Measurements from ENCODE around the gene TTC39A.

The TTC39A gene

DNA sequence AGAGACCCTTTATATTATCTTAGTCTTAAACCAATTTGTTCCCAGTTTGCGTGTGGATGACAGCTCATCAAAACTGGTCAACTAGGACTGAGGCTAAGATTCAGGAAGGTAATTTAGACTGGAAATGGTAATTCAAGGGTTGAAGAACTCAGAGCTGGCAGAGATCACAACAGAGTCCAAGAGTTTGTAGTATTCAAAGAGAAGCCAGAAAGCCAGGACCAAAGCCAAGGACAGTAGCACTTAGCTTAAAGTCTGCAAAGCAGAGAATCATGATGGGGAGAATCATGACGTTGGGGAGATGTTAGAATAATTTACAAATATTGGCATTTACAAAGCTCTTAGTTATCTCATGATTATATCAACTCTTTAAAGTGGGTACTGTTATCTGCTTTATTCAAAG lies 61.7 kb downstream of the TTC39A start:
- Histone ChIP-seq H3K27ac (ENCODE audit: insufficient read depth in 1 of 2, low read depth in 1 of 2, low read length in 2 of 2, poor library complexity in 1 of 2, severe bottlenecking in 2 of 2) (peak overlapping the region in 1 of 2 experiments; percentile 64), H3K4me1 (ENCODE audit: control extremely low read depth in 1 of 4, control insufficient read depth in 4 of 4, insufficient read depth in 4 of 4, low read length in 3 of 4) (peaks cover 10 to 51% (median 34%) of the 10 kb centered on the region in 4 experiments), H3K36me3 (ENCODE audit: control insufficient read depth in 4 of 4, insufficient read depth in 4 of 4, low read length in 3 of 4) (peaks cover 4 to 15% (median 9%) of the 10 kb centered on the region in 4 experiments), H3K27me3 (replicated peaks in 2 of 5; ENCODE audit: control insufficient read depth in 4 of 5, insufficient read depth in 5 of 5, low read length in 4 of 5) (no peaks in the 10 kb centered on the region), H3K9me3 (ENCODE audit: control extremely low read depth in 1 of 5, control insufficient read depth in 4 of 5, insufficient read depth in 2 of 5, low read depth in 1 of 5, low read length in 4 of 5) (no peaks in the 10 kb centered on the region), H3K4me3 (ENCODE audit: control insufficient read depth in 1 of 7, extremely low read depth in 1 of 7, insufficient read depth in 4 of 7, low read depth in 2 of 7, low read length in 6 of 7) (peak overlapping the region in 1 of 7 experiments; percentile 23)
- DNase-seq: no peak
- CTCF ChIA-PET: interaction anchor here (1.0 to 3.3 kb wide), 3 partner anchors 13 to 24 kb away, joined by 3 to 12 read pairs (median 3); no protein-coding TSS in a partner anchor
- POLR2A ChIA-PET: no interaction called here
- WGBS (ENCODE audit: insufficient coverage): no CpG with 5 or more reads among the region's 2 CpGs

DNA sequence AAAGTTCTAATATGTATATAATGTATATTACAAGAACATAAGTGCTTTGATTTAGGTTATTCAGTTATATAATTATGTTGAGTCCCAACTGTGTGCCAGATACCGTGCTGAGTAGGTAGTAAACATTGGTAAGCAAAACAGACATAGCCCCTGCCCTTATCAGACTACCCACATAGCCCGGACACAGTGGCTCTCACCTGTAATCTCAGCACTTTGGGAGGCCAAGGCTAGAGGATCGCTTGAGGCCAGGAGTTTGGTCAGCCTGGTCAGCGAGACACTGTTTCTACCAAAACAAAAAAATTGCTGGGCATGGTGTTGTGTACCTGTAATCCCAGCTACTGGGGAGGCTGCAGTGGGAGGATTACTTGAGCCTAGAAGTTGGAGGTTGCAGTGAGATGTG lies 63.6 kb downstream of the TTC39A start:
- Histone ChIP-seq H3K36me3 (ENCODE audit: control insufficient read depth in 4 of 4, insufficient read depth in 4 of 4, low read length in 3 of 4) (peaks cover 4 to 12% (median 8%) of the 10 kb centered on the region in 4 experiments), H3K9me3 (ENCODE audit: control extremely low read depth in 1 of 5, control insufficient read depth in 4 of 5, insufficient read depth in 2 of 5, low read depth in 1 of 5, low read length in 4 of 5) (no peaks in the 10 kb centered on the region), H3K4me1 (ENCODE audit: control extremely low read depth in 1 of 4, control insufficient read depth in 4 of 4, insufficient read depth in 4 of 4, low read length in 3 of 4) (peaks cover 10 to 54% (median 35%) of the 10 kb centered on the region in 4 experiments), H3K27me3 (replicated peaks in 2 of 5; ENCODE audit: control insufficient read depth in 4 of 5, insufficient read depth in 5 of 5, low read length in 4 of 5) (no peaks in the 10 kb centered on the region), H3K4me3 (ENCODE audit: control insufficient read depth in 1 of 7, extremely low read depth in 1 of 7, insufficient read depth in 4 of 7, low read depth in 2 of 7, low read length in 6 of 7) (no peak overlapping the region), H3K27ac (ENCODE audit: insufficient read depth in 1 of 2, low read depth in 1 of 2, low read length in 2 of 2, poor library complexity in 1 of 2, severe bottlenecking in 2 of 2) (no peak overlapping the region)
- WGBS (ENCODE audit: insufficient coverage): 95% methylated on average over 4 of the region's 4 CpGs
- ChIA-PET POLR2A (no interaction called here), CTCF (interaction anchor here (1.5 to 3.3 kb wide), 2 partner anchors 11 to 30 kb away, joined by 4 to 12 read pairs; no protein-coding TSS in a partner anchor)
- DNase-seq: no peak

- Histone ChIP-seq H3K4me1 (ENCODE audit: control extremely low read depth in 1 of 4, control insufficient read depth in 4 of 4, insufficient read depth in 4 of 4, low read length in 3 of 4) (peaks cover 10 to 54% (median 37%) of the 10 kb centered on the region in 4 experiments), H3K27ac (ENCODE audit: insufficient read depth in 1 of 2, low read depth in 1 of 2, low read length in 2 of 2, poor library complexity in 1 of 2, severe bottlenecking in 2 of 2) (no peak overlapping the region), H3K4me3 (ENCODE audit: control insufficient read depth in 1 of 7, extremely low read depth in 1 of 7, insufficient read depth in 4 of 7, low read depth in 2 of 7, low read length in 6 of 7) (no peak overlapping the region), H3K27me3 (replicated peaks in 2 of 5; ENCODE audit: control insufficient read depth in 4 of 5, insufficient read depth in 5 of 5, low read length in 4 of 5) (no peaks in the 10 kb centered on the region), H3K36me3 (ENCODE audit: control insufficient read depth in 4 of 4, insufficient read depth in 4 of 4, low read length in 3 of 4) (peaks cover 4 to 11% (median 8%) of the 10 kb centered on the region in 4 experiments), H3K9me3 (ENCODE audit: control extremely low read depth in 1 of 5, control insufficient read depth in 4 of 5, insufficient read depth in 2 of 5, low read depth in 1 of 5, low read length in 4 of 5) (no peaks in the 10 kb centered on the region)
- DNase-seq: no peak
- WGBS (ENCODE audit: insufficient coverage): 83% methylated on average over 1 of the region's 2 CpGs
- ChIA-PET POLR2A (no interaction called here), CTCF (interaction anchor here (1.5 to 3.3 kb wide), 2 partner anchors 11 to 30 kb away, joined by 4 to 12 read pairs; no protein-coding TSS in a partner anchor)
These were observed 64.2 kb downstream of the TTC39A start for GRCh38 chr1:51266181-51266580.

GRCh38 chr1:51265618-51266017 lies 64.7 kb downstream of the TTC39A start:
- POLR2A ChIA-PET: no interaction called here
- peaks cover 10 to 54% (median 39%) of the 10 kb centered on the region in 4 experiments for H3K4me1 ChIP-seq (ENCODE audit: control extremely low read depth in 1 of 4, control insufficient read depth in 4 of 4, insufficient read depth in 4 of 4, low read length in 3 of 4)

DNA sequence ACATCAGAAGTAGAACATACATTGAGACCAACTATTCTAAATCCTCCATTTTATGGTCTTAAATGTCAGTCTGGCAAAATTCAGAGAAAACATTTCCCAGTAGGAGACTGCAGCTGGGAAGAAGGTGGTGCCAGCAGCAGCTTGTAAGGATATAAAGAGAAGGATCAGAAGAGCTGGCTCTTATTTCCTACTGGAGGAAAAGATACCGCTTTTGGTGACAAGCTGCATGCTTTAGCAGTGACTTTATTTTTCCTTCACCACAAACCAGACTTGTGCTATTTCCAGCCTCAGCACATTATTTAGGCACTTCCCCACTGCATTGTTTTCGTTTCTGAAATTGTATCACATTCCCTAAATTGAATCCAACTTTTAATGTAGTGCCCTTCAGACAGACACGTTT lies 65.9 kb downstream of the TTC39A start:
- Histone ChIP-seq H3K27me3 (replicated peaks in 2 of 5; ENCODE audit: control insufficient read depth in 4 of 5, insufficient read depth in 5 of 5, low read length in 4 of 5) (no peaks in the 10 kb centered on the region), H3K4me3 (ENCODE audit: control insufficient read depth in 1 of 7, extremely low read depth in 1 of 7, insufficient read depth in 4 of 7, low read depth in 2 of 7, low read length in 6 of 7) (no peak overlapping the region), H3K9me3 (ENCODE audit: control extremely low read depth in 1 of 5, control insufficient read depth in 4 of 5, insufficient read depth in 2 of 5, low read depth in 1 of 5, low read length in 4 of 5) (no peaks in the 10 kb centered on the region), H3K4me1 (ENCODE audit: control extremely low read depth in 1 of 4, control insufficient read depth in 4 of 4, insufficient read depth in 4 of 4, low read length in 3 of 4) (peaks cover 10 to 54% (median 39%) of the 10 kb centered on the region in 4 experiments), H3K36me3 (ENCODE audit: control insufficient read depth in 4 of 4, insufficient read depth in 4 of 4, low read length in 3 of 4) (no peaks in the 10 kb centered on the region), H3K27ac (ENCODE audit: insufficient read depth in 1 of 2, low read depth in 1 of 2, low read length in 2 of 2, poor library complexity in 1 of 2, severe bottlenecking in 2 of 2) (no peak overlapping the region)
- 26% methylated on average over 3 of the region's 3 CpGs for WGBS (ENCODE audit: insufficient coverage)
- ChIA-PET CTCF (interaction anchor here (1.0 kb wide), 1 partner anchor 13 kb away, joined by 3 read pairs; no protein-coding TSS in a partner anchor), POLR2A (no interaction called here)
- peak in 1 of 3 donors; percentile 36 for DNase-seq

More at GRCh38 chr1:51265618-51266017, 64.7 kb downstream of the TTC39A start:
- Histone ChIP-seq H3K36me3 (ENCODE audit: control insufficient read depth in 4 of 4, insufficient read depth in 4 of 4, low read length in 3 of 4) (peaks cover 1 to 7% (median 4%) of the 10 kb centered on the region in 4 experiments), H3K9me3 (ENCODE audit: control extremely low read depth in 1 of 5, control insufficient read depth in 4 of 5, insufficient read depth in 2 of 5, low read depth in 1 of 5, low read length in 4 of 5) (no peaks in the 10 kb centered on the region), H3K4me3 (ENCODE audit: control insufficient read depth in 1 of 7, extremely low read depth in 1 of 7, insufficient read depth in 4 of 7, low read depth in 2 of 7, low read length in 6 of 7) (no peak overlapping the region), H3K27me3 (replicated peaks in 2 of 5; ENCODE audit: control insufficient read depth in 4 of 5, insufficient read depth in 5 of 5, low read length in 4 of 5) (no peaks in the 10 kb centered on the region), H3K27ac (ENCODE audit: insufficient read depth in 1 of 2, low read depth in 1 of 2, low read length in 2 of 2, poor library complexity in 1 of 2, severe bottlenecking in 2 of 2) (no peak overlapping the region)
- CTCF ChIA-PET: interaction anchor here (1.5 to 3.3 kb wide), 2 partner anchors 10 to 31 kb away, joined by 4 to 12 read pairs; no protein-coding TSS in a partner anchor
- WGBS (ENCODE audit: insufficient coverage): no CpG with 5 or more reads among the region's 4 CpGs
- DNase-seq: no peak

GRCh38 chr1:51263147-51263877 lies 67.0 kb downstream of the TTC39A start:
- Histone ChIP-seq H3K4me1 (ENCODE audit: control extremely low read depth in 1 of 4, control insufficient read depth in 4 of 4, insufficient read depth in 4 of 4, low read length in 3 of 4) (peaks cover 8 to 47% (median 35%) of the 10 kb centered on the region in 4 experiments), H3K4me3 (ENCODE audit: control insufficient read depth in 1 of 7, extremely low read depth in 1 of 7, insufficient read depth in 4 of 7, low read depth in 2 of 7, low read length in 6 of 7) (no peak overlapping the region), H3K36me3 (ENCODE audit: control insufficient read depth in 4 of 4, insufficient read depth in 4 of 4, low read length in 3 of 4) (no peaks in the 10 kb centered on the region), H3K9me3 (ENCODE audit: control extremely low read depth in 1 of 5, control insufficient read depth in 4 of 5, insufficient read depth in 2 of 5, low read depth in 1 of 5, low read length in 4 of 5) (no peaks in the 10 kb centered on the region), H3K27ac (ENCODE audit: insufficient read depth in 1 of 2, low read depth in 1 of 2, low read length in 2 of 2, poor library complexity in 1 of 2, severe bottlenecking in 2 of 2) (no peak overlapping the region), H3K27me3 (replicated peaks in 2 of 5; ENCODE audit: control insufficient read depth in 4 of 5, insufficient read depth in 5 of 5, low read length in 4 of 5) (no peaks in the 10 kb centered on the region)
- POLR2A ChIA-PET: no interaction called here
- WGBS (ENCODE audit: insufficient coverage): 100% methylated on average over 1 of the region's 4 CpGs
- CTCF ChIA-PET: interaction anchor here (2.6 kb wide), 1 partner anchor 11 kb away, joined by 5 read pairs; no protein-coding TSS in a partner anchor
- no peak for DNase-seq

DNA sequence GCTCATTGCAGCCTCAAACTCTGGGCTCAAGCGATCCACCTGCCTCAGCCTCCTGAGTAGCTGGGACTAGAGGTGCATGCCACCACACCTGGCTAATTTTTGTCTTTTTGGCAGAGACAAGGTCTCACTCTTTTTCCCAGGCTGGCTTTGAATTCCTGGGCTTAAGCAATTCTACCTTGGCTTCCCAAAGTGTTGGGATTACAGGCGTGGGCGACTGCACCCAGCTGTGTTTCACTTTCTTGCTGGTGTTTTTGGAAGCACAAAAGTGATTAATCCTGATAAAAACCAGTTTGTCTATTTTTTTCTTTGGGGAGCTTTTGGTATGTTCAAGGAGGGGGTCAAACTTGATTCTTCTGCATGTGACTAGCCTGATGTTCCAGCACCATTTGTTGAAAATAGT lies 75.0 kb downstream of the TTC39A start:
- 100% methylated on average over 3 of the region's 3 CpGs for WGBS (ENCODE audit: insufficient coverage)
- no peaks in the 10 kb centered on the region for H3K27me3 ChIP-seq (replicated peaks in 2 of 5; ENCODE audit: control insufficient read depth in 4 of 5, insufficient read depth in 5 of 5, low read length in 4 of 5)
- H3K4me1 ChIP-seq (ENCODE audit: control extremely low read depth in 1 of 4, control insufficient read depth in 4 of 4, insufficient read depth in 4 of 4, low read length in 3 of 4): peaks cover 0 to 2% (median 0%) of the 10 kb centered on the region in 4 experiments
- no peak overlapping the region for H3K4me3 ChIP-seq (ENCODE audit: control insufficient read depth in 1 of 7, extremely low read depth in 1 of 7, insufficient read depth in 4 of 7, low read depth in 2 of 7, low read length in 6 of 7)
- no peak overlapping the region for H3K27ac ChIP-seq (ENCODE audit: insufficient read depth in 1 of 2, low read depth in 1 of 2, low read length in 2 of 2, poor library complexity in 1 of 2, severe bottlenecking in 2 of 2)
- H3K36me3 ChIP-seq (ENCODE audit: control insufficient read depth in 4 of 4, insufficient read depth in 4 of 4, low read length in 3 of 4): no peaks in the 10 kb centered on the region
- POLR2A ChIA-PET: no interaction called here
- DNase-seq: no peak
- H3K9me3 ChIP-seq (ENCODE audit: control extremely low read depth in 1 of 5, control insufficient read depth in 4 of 5, insufficient read depth in 2 of 5, low read depth in 1 of 5, low read length in 4 of 5): no peaks in the 10 kb centered on the region
- CTCF ChIA-PET: interaction anchor here (0.8 to 2.7 kb wide), 3 partner anchors 12 to 14 kb away, joined by 3 to 12 read pairs (median 4); no protein-coding TSS in a partner anchor

Measured in common myeloid progenitor, CD34-positive (primary cell).